OCI-M2 (cell line): Measurements from ENCODE around the gene FAXDC2.

Source experiments
- DNase-seq: peaks from one replicate; lab custom pipeline; 2025; ENCODE audit not compliant: unreplicated experiment; lab: John Stamatoyannopoulos, UW

The FAXDC2 gene, protein sequence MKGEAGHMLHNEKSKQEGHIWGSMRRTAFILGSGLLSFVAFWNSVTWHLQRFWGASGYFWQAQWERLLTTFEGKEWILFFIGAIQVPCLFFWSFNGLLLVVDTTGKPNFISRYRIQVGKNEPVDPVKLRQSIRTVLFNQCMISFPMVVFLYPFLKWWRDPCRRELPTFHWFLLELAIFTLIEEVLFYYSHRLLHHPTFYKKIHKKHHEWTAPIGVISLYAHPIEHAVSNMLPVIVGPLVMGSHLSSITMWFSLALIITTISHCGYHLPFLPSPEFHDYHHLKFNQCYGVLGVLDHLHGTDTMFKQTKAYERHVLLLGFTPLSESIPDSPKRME

DNA sequence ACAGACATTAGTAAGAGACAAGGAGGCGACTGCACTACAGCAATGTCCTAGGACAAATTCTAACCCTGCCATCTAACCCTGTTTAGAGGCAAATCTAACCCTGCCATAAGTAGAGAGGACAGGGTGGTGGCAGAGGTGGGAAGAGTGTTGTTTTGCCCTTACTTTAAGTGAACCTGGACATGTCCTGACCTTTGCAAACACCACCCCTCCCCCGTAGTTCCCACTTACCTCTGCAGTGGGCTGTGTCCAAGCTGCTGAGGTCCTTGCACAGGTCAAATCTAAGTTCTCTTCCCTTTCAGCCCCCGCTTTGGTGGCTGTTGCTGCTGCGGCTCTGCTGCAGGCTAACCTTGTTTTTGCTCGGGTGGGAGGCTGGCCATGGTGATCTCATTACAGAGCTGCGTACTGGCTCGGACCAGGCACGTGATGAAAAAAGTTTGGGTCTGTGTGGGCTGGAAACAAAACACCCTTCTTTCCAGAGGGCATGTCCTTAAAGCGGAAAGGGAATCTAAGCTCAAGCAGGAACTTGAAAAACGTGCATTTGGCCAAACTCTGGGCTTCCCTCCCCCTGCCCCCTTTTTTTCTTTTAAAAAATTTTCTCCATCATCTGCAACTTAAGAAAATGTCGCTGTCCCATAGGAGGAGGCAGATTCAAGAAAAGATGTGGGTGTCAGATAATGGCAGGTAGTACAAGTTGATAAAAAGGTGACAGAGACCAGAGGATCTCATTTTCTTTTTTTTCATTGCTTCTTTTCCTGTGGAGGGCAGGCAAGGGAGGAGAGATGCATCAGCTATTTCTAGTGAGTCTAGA is at the start of gene FAXDC2:
Gene FAXDC2, minus strand, starts transcription at position 349 of the 808 bp plus-strand sequence. CDS start 12,425 bp downstream, outside the sequence.
- no peak for DNase-seq

DNA sequence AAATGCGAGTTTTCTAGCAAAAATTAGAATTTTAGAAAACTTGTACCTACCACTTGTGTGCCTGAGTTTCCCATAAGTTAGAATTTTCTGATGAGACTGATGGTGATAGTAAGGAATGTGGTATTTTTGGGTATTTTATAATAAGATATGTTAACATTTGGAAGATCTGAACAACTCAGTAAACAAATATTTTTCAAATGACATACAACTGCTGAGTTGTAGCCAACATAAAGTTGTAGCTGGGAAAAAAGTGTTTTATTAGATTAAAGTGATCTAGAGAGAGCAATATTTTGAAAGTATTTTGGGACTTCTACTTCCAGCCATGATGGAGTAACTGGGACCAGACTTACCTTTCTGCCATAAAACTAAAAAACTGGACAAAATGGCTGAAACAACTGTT is 49.7 kb upstream of the FAXDC2 start:
- no peak for DNase-seq

DNA sequence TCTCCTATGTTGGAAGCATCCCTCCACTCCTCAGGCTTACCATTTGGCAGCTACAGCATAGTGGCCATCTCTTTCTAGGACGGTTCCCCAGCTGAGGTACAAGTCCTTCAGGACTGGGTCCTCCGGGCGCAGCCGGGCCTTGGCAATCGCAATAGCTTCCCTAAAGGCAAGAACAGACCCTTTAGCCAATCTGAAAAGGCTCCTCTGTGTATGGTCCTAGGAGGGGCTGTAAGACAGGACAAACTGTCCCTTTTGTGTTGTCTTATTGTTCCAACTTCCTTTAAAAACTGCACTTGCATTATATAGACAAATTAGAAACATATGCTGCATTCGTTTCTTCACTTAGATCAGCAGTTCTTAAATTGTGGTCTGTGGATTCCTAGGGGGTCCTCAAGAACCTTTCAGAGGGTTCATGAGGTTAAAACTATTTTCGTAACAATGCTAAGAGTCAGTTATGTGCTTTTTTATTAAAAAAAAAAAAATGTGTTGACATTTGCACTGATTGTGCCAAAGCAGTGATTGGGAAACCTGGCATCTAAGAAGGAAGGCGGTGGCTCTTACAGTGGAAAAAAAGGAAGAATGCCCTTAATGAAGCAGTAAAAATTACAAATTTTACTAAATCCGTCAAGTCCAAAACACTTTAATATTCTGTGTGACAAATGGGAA is 48.9 kb upstream of the FAXDC2 start:
- DNase-seq = no peak

DNA sequence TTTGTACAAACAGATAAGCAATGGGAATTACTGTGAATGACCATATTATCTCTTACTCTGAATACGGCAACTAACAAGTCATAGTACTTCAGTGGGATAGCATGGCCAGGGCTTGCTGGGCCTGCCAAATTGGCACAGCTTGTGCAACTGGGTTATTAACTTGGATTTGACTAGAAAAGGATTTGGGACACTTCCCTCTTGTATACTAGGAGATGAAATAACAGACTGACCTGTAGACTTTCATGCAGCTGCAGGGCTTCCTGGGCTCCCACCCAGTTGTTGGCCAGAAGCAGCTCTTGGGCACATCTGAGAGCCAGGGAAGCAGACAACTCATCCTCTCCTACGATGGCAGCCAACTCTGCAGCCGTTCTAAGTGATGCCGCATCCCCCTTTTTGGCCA is 47.8 kb upstream of the FAXDC2 start:
- no peak for DNase-seq

DNA sequence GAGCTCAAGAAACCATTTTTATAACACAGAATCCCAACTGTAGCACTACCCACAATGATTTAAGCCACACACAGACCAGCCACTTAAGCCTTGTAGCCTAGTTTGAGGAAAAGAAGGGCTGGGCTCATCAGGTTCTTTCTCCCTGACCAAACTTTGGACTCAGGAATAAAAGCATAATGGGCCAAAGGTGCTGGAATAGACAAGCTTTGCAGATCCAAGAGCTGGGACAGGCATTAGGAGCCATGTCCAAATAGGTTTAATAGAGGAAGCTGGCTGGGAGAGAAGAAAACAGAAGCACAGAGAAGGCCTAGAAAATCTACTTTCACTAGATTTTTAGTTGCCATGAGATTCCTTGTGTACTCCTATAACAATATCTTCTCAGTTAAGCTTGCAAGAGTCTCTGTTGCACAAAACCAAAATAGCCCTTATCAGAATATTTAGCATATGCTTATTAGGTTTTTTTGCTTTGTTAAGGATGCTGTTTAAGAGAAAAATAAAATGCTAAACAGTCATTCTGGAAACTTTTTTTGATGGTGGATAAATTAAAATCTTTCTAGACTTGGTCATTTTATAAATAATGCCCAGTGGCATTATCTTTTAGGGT is 46.3 kb upstream of the FAXDC2 start:
- no peak for DNase-seq

DNA sequence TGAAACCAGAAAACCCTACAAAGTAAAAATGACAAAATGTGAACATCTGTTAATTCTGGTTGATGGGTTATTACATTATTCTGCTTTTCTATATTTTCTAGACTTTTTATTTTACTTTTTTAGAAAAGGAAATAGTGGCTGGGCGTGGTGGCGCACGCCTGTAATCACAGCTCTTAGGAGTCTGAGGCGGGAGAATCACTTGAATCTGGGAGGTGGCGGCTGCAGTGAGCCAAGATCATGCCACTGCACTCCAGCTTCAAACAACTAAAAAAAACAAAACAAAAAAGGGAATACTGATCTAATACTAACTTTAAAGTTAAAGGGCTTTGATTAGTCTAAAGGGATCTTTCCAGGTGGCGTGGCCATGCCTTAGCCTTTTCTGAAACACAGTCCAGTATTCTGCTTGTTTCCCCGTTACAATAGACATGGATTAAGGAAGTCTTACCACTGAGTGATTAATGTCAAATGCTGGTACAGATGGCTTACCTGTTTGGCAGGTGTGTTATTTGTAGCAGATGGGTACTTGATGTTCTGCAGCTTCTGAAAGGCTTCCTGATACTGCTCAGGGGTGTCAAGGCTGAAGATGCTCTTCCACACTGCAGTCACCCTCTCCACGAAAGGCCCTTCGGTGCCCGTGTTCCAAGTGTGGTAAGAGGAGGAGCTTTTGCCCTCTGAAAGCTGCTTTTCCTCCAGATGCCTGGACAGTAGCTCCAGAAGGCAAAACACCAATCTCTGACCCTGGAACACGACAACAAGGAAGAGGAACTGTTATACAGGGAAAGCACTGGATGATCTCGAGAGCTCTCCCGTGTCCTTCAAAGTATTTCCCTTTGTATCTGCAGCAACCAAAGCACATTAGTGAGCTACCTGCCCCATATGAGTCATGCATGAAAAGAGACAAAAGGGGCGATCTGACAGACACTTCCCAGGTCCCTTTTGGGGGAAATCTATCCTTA is 45.5 kb upstream of the FAXDC2 start:
- DNase-seq = no peak

DNA sequence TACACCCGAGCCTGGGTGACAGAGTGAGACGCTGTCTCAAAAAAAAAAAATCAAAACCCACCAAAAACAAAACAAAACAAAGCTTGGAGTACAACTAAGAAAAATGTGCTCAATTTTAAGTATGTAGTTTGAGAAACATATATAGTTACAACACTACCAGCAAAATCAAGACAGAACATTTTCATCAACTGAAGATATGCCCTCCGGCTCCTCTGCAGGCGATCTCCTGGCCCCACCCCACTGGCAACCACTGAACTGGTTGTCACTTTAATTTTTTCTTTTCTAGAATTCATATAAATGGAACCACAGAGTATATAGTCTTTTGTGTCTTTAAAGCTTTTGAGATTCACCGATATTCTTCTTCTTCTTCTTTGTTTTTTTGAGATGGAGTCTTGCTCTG is 43.0 kb upstream of the FAXDC2 start:
- no peak for DNase-seq

DNA sequence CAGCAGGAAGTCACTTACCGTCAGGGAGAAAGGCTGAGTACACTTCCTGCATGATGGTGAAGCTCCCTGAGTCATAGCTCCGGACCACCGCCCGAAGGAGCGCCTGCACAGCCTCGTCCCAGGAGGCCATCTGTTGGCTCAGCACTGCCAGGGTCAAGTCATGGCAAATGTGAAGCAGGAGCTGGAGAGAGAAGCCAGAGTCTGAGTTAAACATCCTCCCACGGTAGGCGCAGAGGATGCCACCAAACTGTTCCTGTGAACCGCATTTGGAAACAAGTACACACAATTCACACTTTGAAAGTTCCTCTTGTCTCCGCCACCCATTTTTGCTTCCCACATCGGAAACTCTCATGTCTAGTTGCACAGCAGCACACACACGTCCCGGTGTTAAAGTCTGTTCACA is 42.0 kb upstream of the FAXDC2 start:
- no peak for DNase-seq

DNA sequence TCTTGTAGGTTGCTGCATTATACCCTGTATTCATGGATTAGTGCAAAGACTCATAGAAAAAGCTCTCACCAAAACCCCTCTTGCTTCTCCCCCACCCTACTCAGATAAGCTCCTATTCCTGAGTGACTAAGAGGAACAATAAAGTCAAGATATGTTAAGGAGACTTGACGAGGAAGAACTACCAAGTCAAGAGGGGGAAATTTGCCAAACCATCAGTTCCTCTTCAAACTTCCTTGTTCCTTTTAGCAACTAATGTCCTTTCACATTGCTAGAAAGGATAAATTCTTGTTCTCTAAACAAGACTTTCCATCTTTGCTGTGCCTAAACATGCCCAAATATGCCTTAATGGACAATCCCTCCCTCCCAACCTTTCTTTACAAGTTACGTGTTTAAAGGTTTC is 35.0 kb upstream of the FAXDC2 start:
- DNase-seq = no peak

DNA sequence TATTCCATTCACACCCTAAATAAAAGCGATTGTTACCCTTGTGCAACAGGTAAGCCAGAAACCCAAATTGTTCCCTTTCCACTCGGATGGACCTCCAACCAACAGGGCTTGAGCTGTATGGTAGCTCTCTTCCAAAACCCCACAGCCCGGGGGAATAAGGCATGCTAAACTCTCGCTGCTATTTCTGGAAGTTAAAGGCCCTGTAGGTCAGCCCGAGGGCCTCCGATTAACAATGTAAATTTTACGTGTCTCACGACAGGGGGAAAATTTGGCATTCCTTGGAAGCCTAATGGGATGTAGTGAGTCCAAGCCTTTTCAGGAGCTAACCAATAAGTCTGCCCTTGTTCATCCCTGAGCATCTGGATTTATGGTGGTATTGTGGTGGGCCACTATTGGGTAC is 34.0 kb upstream of the FAXDC2 start:
- no peak for DNase-seq

DNA sequence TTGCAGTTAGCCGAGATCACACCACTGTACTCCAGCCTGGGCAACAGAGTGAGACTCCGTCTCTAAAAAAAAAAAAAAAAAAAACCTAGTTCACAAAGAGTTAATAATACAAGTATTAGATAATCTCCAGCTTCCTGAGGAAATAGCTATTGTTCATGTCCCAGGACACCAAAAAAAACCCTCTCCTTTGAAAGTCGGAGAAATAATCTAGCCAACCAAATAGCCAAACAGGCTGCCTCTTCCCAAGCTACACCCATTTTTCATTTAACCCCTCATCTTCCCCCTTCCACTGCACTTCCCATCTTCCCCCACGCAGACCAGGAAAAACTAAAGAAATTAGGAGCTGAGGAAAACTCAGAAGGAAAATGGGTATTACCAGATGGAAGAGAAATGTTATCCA is 31.6 kb upstream of the FAXDC2 start:
- no peak for DNase-seq

DNA sequence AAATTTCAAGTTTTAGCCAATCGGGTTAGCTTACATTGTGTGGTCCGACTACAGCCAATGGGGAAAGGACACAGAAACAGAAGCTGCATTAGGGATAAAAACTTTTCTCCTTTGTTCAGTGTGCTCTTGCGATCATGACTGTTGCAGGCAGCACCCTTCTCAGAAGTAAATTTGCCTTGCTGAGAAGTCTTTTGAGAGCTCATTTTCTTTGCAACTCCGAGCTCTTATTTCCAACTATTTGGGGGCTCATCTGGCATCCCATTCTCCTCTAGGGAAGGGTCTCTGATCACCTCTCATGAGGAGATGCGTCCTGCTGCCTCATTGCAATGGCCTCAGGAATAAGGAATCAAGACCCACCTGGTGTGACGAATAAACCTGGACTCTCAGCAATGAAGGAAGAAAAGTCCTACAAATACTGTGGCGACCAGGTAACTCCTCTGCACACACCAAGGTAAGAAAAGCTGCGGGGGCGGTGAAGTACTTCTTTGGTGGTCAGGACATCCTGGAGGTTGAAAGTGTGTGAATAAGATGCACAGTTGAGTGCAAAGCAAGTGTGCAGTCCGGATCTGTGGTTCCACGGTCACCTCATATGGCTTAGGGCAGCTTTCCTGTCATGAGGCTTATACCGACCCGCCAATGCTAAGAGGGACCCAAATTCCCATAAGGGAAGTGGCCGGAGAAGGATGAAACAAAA is 28.4 kb upstream of the FAXDC2 start:
- no peak for DNase-seq

DNA sequence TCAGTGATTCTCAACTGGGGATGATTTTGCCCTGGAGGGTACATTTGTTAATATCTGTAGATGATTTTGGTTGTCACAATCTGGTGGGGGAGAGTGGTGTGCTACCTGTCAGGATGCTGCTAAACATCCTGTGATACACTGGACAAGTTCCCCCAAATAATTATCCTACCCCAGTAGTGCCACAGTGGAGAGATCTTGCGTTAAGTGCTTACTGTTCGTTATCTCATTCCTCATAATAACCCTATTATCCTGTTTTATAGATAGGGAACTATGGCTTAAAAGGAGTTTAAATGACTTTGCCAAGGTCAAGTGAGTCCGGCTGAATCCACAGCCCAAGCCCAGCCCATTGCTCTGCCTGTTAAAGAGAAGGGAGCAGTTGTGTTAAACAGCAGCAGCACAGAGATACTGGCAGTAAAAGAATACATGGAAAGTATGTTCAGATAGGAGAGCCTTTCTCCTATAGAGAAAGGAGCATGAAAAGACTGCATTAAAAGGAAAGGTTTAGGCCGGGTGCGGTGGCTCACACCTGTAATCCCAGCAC is 23.5 kb upstream of the FAXDC2 start:
- DNase-seq = no peak

DNA sequence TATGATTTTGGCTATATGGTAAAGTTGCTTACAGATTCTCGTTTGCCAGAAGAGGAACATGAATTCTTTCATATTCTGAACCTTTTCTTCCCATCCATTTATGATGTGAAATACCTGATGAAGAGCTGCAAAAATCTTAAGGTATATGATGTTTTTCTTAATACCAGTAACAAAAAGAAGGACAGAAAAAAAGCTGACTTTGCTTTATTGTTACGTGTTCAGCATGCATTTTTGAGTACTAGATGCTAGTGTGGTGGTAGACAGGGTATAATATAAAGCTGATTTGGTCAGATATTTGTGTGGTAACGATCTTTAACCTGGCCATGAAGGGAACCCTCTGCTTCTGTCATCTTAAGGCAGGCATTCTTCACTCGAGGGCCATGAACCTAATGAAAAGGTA is 21.3 kb upstream of the FAXDC2 start:
- DNase-seq = no peak

DNA sequence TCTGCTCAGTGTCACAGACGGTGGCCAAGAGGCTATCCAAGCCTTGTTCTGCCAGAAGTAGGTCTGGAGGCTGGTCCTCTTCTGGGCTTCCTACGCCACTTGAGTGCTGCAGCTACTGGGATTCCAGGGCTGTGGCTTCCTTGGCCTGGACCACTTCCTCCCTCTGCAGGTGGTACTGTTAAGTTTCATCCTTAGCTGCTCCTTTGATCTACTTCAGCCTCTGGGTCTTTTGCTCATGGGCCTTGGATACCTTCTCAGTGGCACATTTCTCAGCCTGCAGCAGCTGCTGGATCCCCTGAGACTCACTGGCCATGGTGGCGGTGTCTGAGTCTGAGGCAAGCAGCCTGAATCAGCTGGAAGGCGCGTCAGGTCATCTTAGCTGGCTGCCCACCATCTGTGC is 18.3 kb upstream of the FAXDC2 start:
- no peak for DNase-seq

DNA sequence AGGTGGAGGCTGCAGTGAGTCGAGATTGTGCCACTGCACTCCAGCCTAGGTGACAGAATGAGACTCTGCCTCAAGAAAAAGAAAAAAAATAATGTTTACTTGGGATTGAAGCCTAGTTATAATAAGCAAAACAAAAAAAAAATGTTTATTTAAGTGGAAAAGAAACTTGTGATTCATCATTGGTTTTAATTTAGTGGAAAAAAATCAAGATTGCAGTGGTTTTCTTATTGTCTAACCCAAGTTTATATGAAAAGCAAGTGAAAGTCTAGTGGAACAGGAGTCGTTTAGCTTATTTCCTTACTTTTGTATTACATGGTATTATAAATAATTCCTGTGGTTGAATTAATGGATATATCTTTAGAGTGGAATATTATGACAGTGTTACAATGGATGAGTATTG is 16.4 kb upstream of the FAXDC2 start:
- DNase-seq = no peak

DNA sequence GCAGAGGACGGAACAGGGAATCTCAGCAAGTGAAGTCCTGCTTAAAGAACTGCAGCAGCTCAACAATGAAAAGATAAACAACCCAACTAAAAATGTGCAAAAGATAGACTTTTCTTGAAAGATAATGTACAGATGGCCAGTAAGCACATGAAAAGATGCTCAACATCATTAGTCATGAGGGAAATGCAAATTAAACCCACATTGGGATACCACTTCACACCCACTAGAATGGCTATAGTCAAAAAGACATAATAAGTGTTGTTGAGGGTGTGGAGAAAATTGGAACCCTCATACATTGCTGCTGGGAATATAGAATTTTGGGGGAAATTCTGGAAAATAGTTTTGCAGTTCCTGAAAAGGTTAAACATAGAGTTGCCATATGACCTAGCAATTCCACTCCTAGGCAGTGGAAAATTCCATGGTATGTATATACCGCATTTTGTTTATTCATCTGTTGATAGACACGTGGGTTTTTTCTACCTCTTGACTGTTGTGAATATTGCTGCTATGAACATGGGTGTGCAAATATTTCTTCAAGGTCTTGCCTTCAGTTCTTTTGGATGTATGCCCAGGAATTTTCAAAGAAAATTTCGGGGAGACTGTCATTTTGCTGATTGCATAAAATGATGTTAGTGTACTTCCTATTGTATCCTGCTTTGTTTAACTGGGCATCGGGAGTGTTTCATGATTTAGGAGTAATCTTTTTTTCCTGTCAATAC is 15.2 kb upstream of the FAXDC2 start:
- DNase-seq = no peak

DNA sequence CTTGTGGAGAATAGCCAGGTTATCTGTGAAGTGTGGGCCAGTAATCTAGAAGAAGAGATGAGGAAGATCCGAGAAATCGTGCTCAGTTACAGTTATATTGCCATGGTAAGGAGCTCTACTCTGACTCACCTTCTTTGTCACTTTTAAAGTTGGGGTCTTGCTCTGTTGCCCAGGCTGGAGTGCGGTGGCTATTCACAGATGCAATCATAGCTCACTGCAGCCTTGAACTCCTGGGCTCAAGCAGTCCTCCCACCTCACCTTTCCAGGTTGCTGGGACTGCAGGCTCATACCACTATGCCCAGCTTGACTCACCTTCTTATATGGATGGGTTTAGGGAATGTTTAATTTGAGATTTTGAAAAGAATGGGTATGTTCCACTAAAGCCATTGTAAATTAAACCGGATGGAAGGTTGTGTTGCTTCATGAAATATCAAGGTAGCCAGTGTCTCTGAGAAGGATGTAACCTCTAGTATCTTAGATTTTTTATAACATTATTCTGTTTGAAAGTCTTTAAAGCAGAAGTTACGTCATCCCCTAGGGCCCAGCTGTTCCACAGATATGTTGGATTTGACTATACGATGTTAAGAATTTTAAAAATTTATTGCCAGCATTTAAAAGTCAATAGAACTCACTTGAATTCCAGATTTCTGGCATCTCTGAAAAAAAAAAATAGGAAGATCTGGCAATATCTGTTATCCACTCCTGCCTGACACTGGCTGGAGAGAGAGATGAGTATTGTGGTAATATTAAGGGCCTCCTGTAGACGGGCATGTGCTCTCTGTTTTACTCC is 13.1 kb upstream of the FAXDC2 start:
- no peak for DNase-seq
